CD4-positive, alpha-beta T cell (primary cell): ENCODE measurements around the gene KIR3DL2. TPM values are rescaled to one million over a fixed set of nuclear protein-coding genes. Genes with fewer than 3 reads are reported as not detected.
"Not testable (repeated sequence)": the region's sequence is repeated elsewhere in the genome, so short reads cannot be mapped to it uniquely, and the experiment has no call there.

Experiments
- ATAC-seq: fragments of 200-7000 bp; cut with Tn5 transposase; one replicate; pipeline ENCODE4 v1.10.0; 2022; ENCODE audit warnings: mild to moderate bottlenecking; ENCODE audit not compliant: poor library complexity
- CTCF ChIA-PET: fragments of 350-600 bp; sonication (Branson Sonifier 250); formaldehyde crosslinking; loops from one replicate; lab custom pipeline; 2021; ENCODE audit warnings: antibody characterized with exemption, inconsistent platforms; lab: Charles Lee
- POLR2A ChIA-PET: fragments of 350-600 bp; sonication (Branson Sonifier 250); formaldehyde crosslinking; loops from one replicate; lab custom pipeline; 2021; ENCODE audit warnings: antibody characterized with exemption, inconsistent platforms; lab: Charles Lee
- DNase-seq, 14 experiments: peaks; one replicate each; pipeline ENCODE4 v3.0.0-alpha.2; 2013 to 2020; ENCODE audit warnings: mixed read lengths in 2 of 14
- H3K27ac ChIP-seq, 2 donors: one replicate each; pipeline versions ENCODE4 v1.5.1 to v1.7.0; 2013; ENCODE audit warnings: low read length in 2 of 2, low read depth in 1 of 2, mild to moderate bottlenecking in 1 of 2
- H3K27me3 ChIP-seq, 2 experiments: 1 replicate in 1 of 2; 2 replicates in 1 of 2; pipeline versions ENCODE4 v1.6.1 to v1.7.0; 2013; ENCODE audit warnings: low read length in 2 of 2, control low read depth in 1 of 2, mild to moderate bottlenecking in 1 of 2, moderate library complexity in 1 of 2; ENCODE audit not compliant: insufficient read depth in 2 of 2, control insufficient read depth in 1 of 2
- H3K36me3 ChIP-seq: one replicate; pipeline ENCODE4 v1.6.1; 2013; ENCODE audit warnings: low read length, control low read depth; ENCODE audit not compliant: insufficient read depth
- H3K4me1 ChIP-seq: one replicate; pipeline ENCODE4 v1.6.1; 2013; ENCODE audit warnings: low read length, control low read depth; ENCODE audit not compliant: insufficient read depth
- H3K4me3 ChIP-seq: one replicate; pipeline ENCODE4 v1.5.1; 2013; ENCODE audit warnings: mild to moderate bottlenecking, low read length, moderate library complexity
- H3K9me3 ChIP-seq, 2 experiments: 1 replicate in 1 of 2; 2 replicates in 1 of 2; pipeline versions ENCODE4 v1.6.1 to v1.7.0; 2013; ENCODE audit warnings: low read length in 2 of 2, mild to moderate bottlenecking in 2 of 2, control low read depth in 1 of 2, moderate library complexity in 1 of 2; ENCODE audit not compliant: control insufficient read depth in 1 of 2, insufficient read depth in 1 of 2
- H3K27ac Mint-ChIP-seq: one replicate; pipeline ENCODE4 v1.8.0; 2020; ENCODE audit warnings: mixed read lengths
- H3K27me3 Mint-ChIP-seq: one replicate; pipeline ENCODE4 v1.8.0; 2021; ENCODE audit warnings: mixed read lengths
- H3K36me3 Mint-ChIP-seq: one replicate; pipeline ENCODE4 v1.8.0; 2021; ENCODE audit warnings: low read depth, mixed read lengths
- H3K4me1 Mint-ChIP-seq: one replicate; pipeline ENCODE4 v1.8.0; 2021; ENCODE audit warnings: low read depth, mixed read lengths
- H3K4me3 Mint-ChIP-seq: one replicate; pipeline ENCODE4 v1.8.0; 2020; ENCODE audit warnings: mild to moderate bottlenecking, mixed read lengths
- H3K9me3 Mint-ChIP-seq: one replicate; pipeline ENCODE4 v1.8.0; 2020; ENCODE audit warnings: mixed read lengths
- intact Hi-C, 2 experiments: fragments of 100-400 bp; cut with DNase I in 1 of 2; cut with micrococcal nuclease in 1 of 2; formaldehyde crosslinking; loops; one replicate each; pipeline versions ENCODE4 v1.15.1 to v1.9.0; 2023 to 2025; cut with DNase I, micrococcal nuclease
- total RNA-seq, 174 experiments: library from RNA in 2 of 174; stranded (reverse) in 2 of 174; gene quantifications; one replicate each; pipeline ENCODE4 v1.2.3 and lab custom pipeline; 2021 to 2026
- TF ChIP-seq, protein P1 (sequence below): fragments of 200-600 bp; IDR thresholded peaks from one replicate; pipeline ENCODE4 v1.8.0; 2022; ENCODE audit warnings: antibody characterized with exemption, mild to moderate bottlenecking

The KIR3DL2 gene
- total RNA-seq, 2 experiments from 2014 or later, result 1.4 to 1.6 TPM

DNA sequence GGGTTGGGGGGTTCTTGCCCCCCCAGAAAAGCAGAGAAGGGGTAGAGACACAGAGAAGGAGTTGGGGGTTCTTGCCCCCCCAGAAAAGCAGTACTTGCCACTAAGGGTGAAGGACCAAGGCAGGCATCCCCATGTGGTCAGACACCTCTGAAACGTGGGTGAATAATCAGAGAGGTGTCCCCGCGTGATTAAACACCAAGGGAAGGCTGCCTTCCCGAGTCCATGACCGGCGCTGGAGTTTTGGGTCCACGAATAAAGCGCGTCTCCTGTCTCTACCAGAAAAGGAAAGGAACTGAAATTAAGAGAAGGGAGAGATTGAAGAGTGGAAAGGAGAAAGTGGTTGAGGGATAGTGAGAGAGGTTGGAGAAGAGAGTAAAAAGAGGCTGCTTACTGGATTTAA is 49.4 kb downstream of the KIR3DL2 start:
- H3K4me3 ChIP-seq, H3K4me3 Mint-ChIP-seq, H3K27me3 ChIP-seq, H3K4me1 Mint-ChIP-seq, H3K36me3 Mint-ChIP-seq, H3K27ac ChIP-seq, H3K36me3 ChIP-seq, DNase-seq, H3K9me3 Mint-ChIP-seq, H3K4me1 ChIP-seq, H3K9me3 ChIP-seq, H3K27ac Mint-ChIP-seq, ATAC-seq, CTCF ChIA-PET, intact Hi-C loops, POLR2A ChIA-PET: not testable (repeated sequence)
- H3K27me3 Mint-ChIP-seq, result peaks cover 38% of the 10 kb centered on the region

GRCh38 chr19:54901153-54901552 is 50.9 kb downstream of the KIR3DL2 start:
- H3K4me3 ChIP-seq, ATAC-seq, H3K9me3 Mint-ChIP-seq, H3K4me3 Mint-ChIP-seq, H3K27ac Mint-ChIP-seq, H3K4me1 Mint-ChIP-seq, intact Hi-C loops, H3K36me3 Mint-ChIP-seq, H3K36me3 ChIP-seq, H3K27me3 ChIP-seq, CTCF ChIA-PET, POLR2A ChIA-PET, H3K4me1 ChIP-seq, H3K9me3 ChIP-seq, H3K27ac ChIP-seq: not testable (repeated sequence)
- peaks cover 41% of the 10 kb centered on the region for H3K27me3 Mint-ChIP-seq
- peak in 2 of 14 experiments; percentile 48 to 67 for DNase-seq

- ChIA-PET CTCF (interaction anchor here (0.5 kb wide), 1 partner anchor 14 kb away, joined by 3 read pairs; no protein-coding TSS in a partner anchor), POLR2A (no interaction called here)
- H3K27me3 ChIP-seq, result peaks cover 5 to 10% of the 10 kb centered on the region in 2 experiments
- intact Hi-C loops, result no loop called here
- no peak overlapping the region for H3K27ac ChIP-seq
- no peaks in the 10 kb centered on the region for H3K4me1 ChIP-seq
- Mint-ChIP-seq H3K4me1 (no peaks in the 10 kb centered on the region), H3K36me3 (no peaks in the 10 kb centered on the region), H3K4me3 (no peak overlapping the region), H3K9me3 (no peaks in the 10 kb centered on the region), H3K27me3 (peaks cover 32% of the 10 kb centered on the region), H3K27ac (no peak overlapping the region)
- TF ChIP-seq, protein P1, sequence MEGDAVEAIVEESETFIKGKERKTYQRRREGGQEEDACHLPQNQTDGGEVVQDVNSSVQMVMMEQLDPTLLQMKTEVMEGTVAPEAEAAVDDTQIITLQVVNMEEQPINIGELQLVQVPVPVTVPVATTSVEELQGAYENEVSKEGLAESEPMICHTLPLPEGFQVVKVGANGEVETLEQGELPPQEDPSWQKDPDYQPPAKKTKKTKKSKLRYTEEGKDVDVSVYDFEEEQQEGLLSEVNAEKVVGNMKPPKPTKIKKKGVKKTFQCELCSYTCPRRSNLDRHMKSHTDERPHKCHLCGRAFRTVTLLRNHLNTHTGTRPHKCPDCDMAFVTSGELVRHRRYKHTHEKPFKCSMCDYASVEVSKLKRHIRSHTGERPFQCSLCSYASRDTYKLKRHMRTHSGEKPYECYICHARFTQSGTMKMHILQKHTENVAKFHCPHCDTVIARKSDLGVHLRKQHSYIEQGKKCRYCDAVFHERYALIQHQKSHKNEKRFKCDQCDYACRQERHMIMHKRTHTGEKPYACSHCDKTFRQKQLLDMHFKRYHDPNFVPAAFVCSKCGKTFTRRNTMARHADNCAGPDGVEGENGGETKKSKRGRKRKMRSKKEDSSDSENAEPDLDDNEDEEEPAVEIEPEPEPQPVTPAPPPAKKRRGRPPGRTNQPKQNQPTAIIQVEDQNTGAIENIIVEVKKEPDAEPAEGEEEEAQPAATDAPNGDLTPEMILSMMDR, result no peak
- no peak overlapping the region for H3K4me3 ChIP-seq
- DNase-seq (no peak), ATAC-seq (no peak)
- peaks cover 0 to 5% of the 10 kb centered on the region in 2 experiments for H3K9me3 ChIP-seq
- no peaks in the 10 kb centered on the region for H3K36me3 ChIP-seq
These were observed 51.8 kb downstream of the KIR3DL2 start for GRCh38 chr19:54902061-54902460.

GRCh38 chr19:54903303-54903702 is 53.1 kb downstream of the KIR3DL2 start:
- peaks cover 26% of the 10 kb centered on the region for H3K27me3 Mint-ChIP-seq
- no peaks in the 10 kb centered on the region for H3K4me1 Mint-ChIP-seq
- H3K4me3 Mint-ChIP-seq, result no peak overlapping the region
- CTCF ChIA-PET, result no interaction called here
- H3K9me3 Mint-ChIP-seq, result no peaks in the 10 kb centered on the region
- intact Hi-C loops, result no loop called here
- no peak for ATAC-seq
- TF ChIP-seq, protein P1, result no peak
- Histone ChIP-seq H3K4me3 (no peak overlapping the region), H3K36me3 (no peaks in the 10 kb centered on the region), H3K4me1 (no peaks in the 10 kb centered on the region), H3K9me3 (peaks cover 0 to 5% of the 10 kb centered on the region in 2 experiments), H3K27ac (no peak overlapping the region), H3K27me3 (peaks cover 5 to 10% of the 10 kb centered on the region in 2 experiments)
- no peak for DNase-seq
- POLR2A ChIA-PET, result no interaction called here
- no peaks in the 10 kb centered on the region for H3K36me3 Mint-ChIP-seq
- H3K27ac Mint-ChIP-seq, result no peak overlapping the region

GRCh38 chr19:54904261-54904660 is 54.0 kb downstream of the KIR3DL2 start:
- H3K27ac Mint-ChIP-seq, H3K36me3 ChIP-seq, intact Hi-C loops, ATAC-seq, H3K4me3 Mint-ChIP-seq, H3K4me3 ChIP-seq, H3K4me1 ChIP-seq, H3K4me1 Mint-ChIP-seq, H3K9me3 Mint-ChIP-seq, POLR2A ChIA-PET, H3K27me3 ChIP-seq, DNase-seq, H3K27ac ChIP-seq, H3K36me3 Mint-ChIP-seq, H3K9me3 ChIP-seq: not testable (repeated sequence)
- CTCF ChIA-PET, result interaction anchor here (0.6 kb wide), 1 partner anchor 997 kb away, joined by 6 read pairs; no protein-coding TSS in a partner anchor
- peaks cover 18% of the 10 kb centered on the region for H3K27me3 Mint-ChIP-seq
